Measurements from ENCODE around the gene MPG.

GRCh38 chr16:85865-86264 is 7.8 kb downstream of the MPG start:
- TF ChIP-seq POLR2A (IDR thresholded peaks at IDR 0.05; ENCODE audit: low read length): no peak
- no peak for TF ChIP-seq GATA1 (IDR thresholded peaks at IDR 0.05; ENCODE audit: low read depth, low read length)

All from erythroblast (primary cell).